MCF 10A (cell line): ENCODE data around the gene STIMATE. TPM values are rescaled to one million over a fixed set of nuclear protein-coding genes. Genes with fewer than 3 reads are reported as not detected.

Experiments
- BruUV-seq: library from RNA; stranded (reverse); fragments of 400-500 nt; replicated peaks from 2 replicates; lab custom pipeline; 2021; lab: Mats Ljungman, UMichigan
- CTCF ChIA-PET: fragments of 300-600 bp; sonication (Branson Sonifier 250); formaldehyde crosslinking; extraction: SDS; loops from one replicate; lab custom pipeline; 2021; ENCODE audit warnings: antibody characterized with exemption, inconsistent platforms; lab: Yijun Ruan, JAX
- POLR2A ChIA-PET: fragments of 300-600, 350-650 bp; sonication (Branson Sonifier 250); formaldehyde crosslinking; extraction: SDS; loops from one replicate; lab custom pipeline; 2020; ENCODE audit warnings: antibody characterized with exemption, inconsistent platforms; lab: Yijun Ruan, JAX
- DNase-seq: peaks from one replicate; pipeline ENCODE4 v3.0.0-alpha.2; 2018; ENCODE audit not compliant: unreplicated experiment
- H3K27ac Mint-ChIP-seq: one replicate; pipeline ENCODE4 v1.8.0; 2022; ENCODE audit warnings: mild to moderate bottlenecking, low read depth, mixed read lengths; ENCODE audit not compliant: unreplicated experiment
- H3K27me3 Mint-ChIP-seq: one replicate; pipeline ENCODE4 v1.8.0; 2022; ENCODE audit warnings: mixed read lengths; ENCODE audit not compliant: insufficient read depth, unreplicated experiment
- H3K36me3 Mint-ChIP-seq: one replicate; pipeline ENCODE4 v1.8.0; 2022; ENCODE audit warnings: mild to moderate bottlenecking, moderate library complexity, mixed read lengths; ENCODE audit not compliant: insufficient read depth, unreplicated experiment
- H3K4me1 Mint-ChIP-seq: one replicate; pipeline ENCODE4 v1.8.0; 2022; ENCODE audit warnings: mixed read lengths; ENCODE audit not compliant: insufficient read depth, unreplicated experiment
- H3K4me3 Mint-ChIP-seq: one replicate; pipeline ENCODE4 v1.8.0; 2022; ENCODE audit warnings: mild to moderate bottlenecking, moderate library complexity, mixed read lengths; ENCODE audit not compliant: unreplicated experiment
- H3K9me3 Mint-ChIP-seq: one replicate; pipeline ENCODE4 v1.8.0; 2022; ENCODE audit warnings: mixed read lengths; ENCODE audit not compliant: unreplicated experiment
- intact Hi-C: fragments of 100-400 bp; cut with micrococcal nuclease; formaldehyde crosslinking; loops from 2 replicates; pipeline ENCODE4 v1.14.1; 2022
- total RNA-seq: library from RNA; stranded (reverse); gene quantifications from 2 replicates; pipeline ENCODE4 v1.2.3, GENCODE V29; 2022
- TF ChIP-seq, protein P1 (sequence below): fragments of 200-600 bp; IDR thresholded peaks from one replicate; pipeline ENCODE4 v1.8.0; 2022; ENCODE audit warnings: antibody characterized with exemption, mild to moderate bottlenecking; ENCODE audit not compliant: unreplicated experiment

STIMATE gene
- total RNA-seq, 1 experiment from 2014 or later, result 12.0 TPM

- H3K4me1 Mint-ChIP-seq, result no peaks in the 10 kb centered on the region
- DNase-seq, result no peak
- H3K36me3 Mint-ChIP-seq, result no peaks in the 10 kb centered on the region
- H3K4me3 Mint-ChIP-seq, result no peak overlapping the region
- no peaks in the 10 kb centered on the region for H3K9me3 Mint-ChIP-seq
- POLR2A ChIA-PET, result no interaction called here
- BruUV-seq, result no TSS peak
- TF ChIP-seq, protein P1, sequence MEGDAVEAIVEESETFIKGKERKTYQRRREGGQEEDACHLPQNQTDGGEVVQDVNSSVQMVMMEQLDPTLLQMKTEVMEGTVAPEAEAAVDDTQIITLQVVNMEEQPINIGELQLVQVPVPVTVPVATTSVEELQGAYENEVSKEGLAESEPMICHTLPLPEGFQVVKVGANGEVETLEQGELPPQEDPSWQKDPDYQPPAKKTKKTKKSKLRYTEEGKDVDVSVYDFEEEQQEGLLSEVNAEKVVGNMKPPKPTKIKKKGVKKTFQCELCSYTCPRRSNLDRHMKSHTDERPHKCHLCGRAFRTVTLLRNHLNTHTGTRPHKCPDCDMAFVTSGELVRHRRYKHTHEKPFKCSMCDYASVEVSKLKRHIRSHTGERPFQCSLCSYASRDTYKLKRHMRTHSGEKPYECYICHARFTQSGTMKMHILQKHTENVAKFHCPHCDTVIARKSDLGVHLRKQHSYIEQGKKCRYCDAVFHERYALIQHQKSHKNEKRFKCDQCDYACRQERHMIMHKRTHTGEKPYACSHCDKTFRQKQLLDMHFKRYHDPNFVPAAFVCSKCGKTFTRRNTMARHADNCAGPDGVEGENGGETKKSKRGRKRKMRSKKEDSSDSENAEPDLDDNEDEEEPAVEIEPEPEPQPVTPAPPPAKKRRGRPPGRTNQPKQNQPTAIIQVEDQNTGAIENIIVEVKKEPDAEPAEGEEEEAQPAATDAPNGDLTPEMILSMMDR, result no peak
- intact Hi-C loops, result no loop called here
- no peak overlapping the region for H3K27ac Mint-ChIP-seq
- CTCF ChIA-PET, result no interaction called here
- no peaks in the 10 kb centered on the region for H3K27me3 Mint-ChIP-seq
Observed at GRCh38 chr3:52866427-52866826, 30.9 kb downstream of the STIMATE start.

- CTCF ChIA-PET, result no interaction called here
- no peaks in the 10 kb centered on the region for H3K9me3 Mint-ChIP-seq
- no peaks in the 10 kb centered on the region for H3K27me3 Mint-ChIP-seq
- TF ChIP-seq, protein P1, result no peak
- H3K4me3 Mint-ChIP-seq, result no peak overlapping the region
- POLR2A ChIA-PET, result no interaction called here
- no peak overlapping the region for H3K27ac Mint-ChIP-seq
- no peaks in the 10 kb centered on the region for H3K4me1 Mint-ChIP-seq
- no peaks in the 10 kb centered on the region for H3K36me3 Mint-ChIP-seq
- DNase-seq, result no peak
- BruUV-seq, result no TSS peak
- intact Hi-C loops, result no loop called here
Observed at GRCh38 chr3:52865994-52866393, 31.4 kb downstream of the STIMATE start.

- Mint-ChIP-seq H3K36me3 (no peaks in the 10 kb centered on the region), H3K9me3 (no peaks in the 10 kb centered on the region), H3K27ac (no peak overlapping the region), H3K4me1 (no peaks in the 10 kb centered on the region), H3K27me3 (no peaks in the 10 kb centered on the region), H3K4me3 (no peak overlapping the region)
- TF ChIP-seq, protein P1, result no peak
- BruUV-seq, result no TSS peak
- ChIA-PET POLR2A (no interaction called here), CTCF (no interaction called here)
- intact Hi-C loops, result no loop called here
- DNase-seq, result no peak
Observed at GRCh38 chr3:52860424-52860768, 37.0 kb downstream of the STIMATE start.

- H3K36me3 Mint-ChIP-seq, result no peaks in the 10 kb centered on the region
- H3K4me3 Mint-ChIP-seq, result no peak overlapping the region
- no peak for DNase-seq
- no peaks in the 10 kb centered on the region for H3K9me3 Mint-ChIP-seq
- no TSS peak for BruUV-seq
- ChIA-PET CTCF (interaction anchor here (0.7 kb wide), 1 partner anchor 38 kb away, joined by 3 read pairs; no protein-coding TSS in a partner anchor), POLR2A (no interaction called here)
- intact Hi-C loops, result no loop called here
- no peaks in the 10 kb centered on the region for H3K4me1 Mint-ChIP-seq
- H3K27ac Mint-ChIP-seq, result no peak overlapping the region
- TF ChIP-seq, protein P1, result no peak
- H3K27me3 Mint-ChIP-seq, result no peaks in the 10 kb centered on the region
Observed at GRCh38 chr3:52859686-52860423, 37.5 kb downstream of the STIMATE start.
